ENCODE data around the gene BMPR1B.

BMPR1B gene

GRCh38 chr4:94757192-94758140 lies at the start of gene BMPR1B:
Gene BMPR1B (plus strand): TSS chr4:94757955. CDS start chr4:95104425, 346,470 bp downstream.
- DNase-seq = peak; percentile 20 to 57

- DNase-seq = no peak
Observed at GRCh38 chr4:94711635-94712034, 46.1 kb upstream of the BMPR1B start.

GRCh38 chr4:94714365-94715160 lies 43.2 kb upstream of the BMPR1B start:
- DNase-seq = no peak

- DNase-seq = no peak
Observed at GRCh38 chr4:94715726-94716125, 42.0 kb upstream of the BMPR1B start.

GRCh38 chr4:94721310-94721709 lies 36.4 kb upstream of the BMPR1B start:
- DNase-seq = no peak

- DNase-seq = no peak
Observed at GRCh38 chr4:94722270-94722669, 35.5 kb upstream of the BMPR1B start.

- DNase-seq = no peak
Observed at GRCh38 chr4:94722748-94723147, 35.0 kb upstream of the BMPR1B start.

- no peak for DNase-seq
Observed at GRCh38 chr4:94724016-94724790, 33.6 kb upstream of the BMPR1B start.

GRCh38 chr4:94726524-94727123 lies 31.1 kb upstream of the BMPR1B start:
- no peak for DNase-seq

- no peak for DNase-seq
Observed at GRCh38 chr4:94728056-94728766, 29.5 kb upstream of the BMPR1B start.

GRCh38 chr4:94732358-94732698 lies 25.4 kb upstream of the BMPR1B start:
- no peak for DNase-seq

- no peak for DNase-seq
Observed at GRCh38 chr4:94739741-94740140, 18.0 kb upstream of the BMPR1B start.

GRCh38 chr4:94741304-94741703 lies 16.5 kb upstream of the BMPR1B start:
- no peak for DNase-seq

GRCh38 chr4:94743838-94744237 lies 13.9 kb upstream of the BMPR1B start:
- no peak for DNase-seq

- DNase-seq = no peak
Observed at GRCh38 chr4:94744850-94745249, 12.9 kb upstream of the BMPR1B start.

- no peak for DNase-seq
Observed at GRCh38 chr4:94746746-94747145, 11.0 kb upstream of the BMPR1B start.

- DNase-seq = peak; percentile 5 to 23
Observed at GRCh38 chr4:94758141-94758699, 465 bp downstream of the BMPR1B start.

- peak in 1 of 2 experiments; percentile 28 for DNase-seq
Observed at GRCh38 chr4:94758700-94759399, 1.1 kb downstream of the BMPR1B start.

- no peak for DNase-seq
Observed at GRCh38 chr4:94759767-94760211, 2.0 kb downstream of the BMPR1B start.

- no peak for DNase-seq
Observed at GRCh38 chr4:94762326-94762725, 4.6 kb downstream of the BMPR1B start.

- DNase-seq = no peak
Observed at GRCh38 chr4:94763005-94763404, 5.2 kb downstream of the BMPR1B start.

Measured in NCI-H524 (cell line).